HEK293 (cell line): ENCODE measurements around the gene PAIP1.

ENCODE experiments used
- FEZF1 ChIP-seq: fragments of 450-650 bp; formaldehyde crosslinking; IDR thresholded peaks from 2 replicates; pipeline ENCODE4 v1.5.1; 2016; ENCODE audit warnings: missing biosample characterization, missing genetic modification characterization
- GLI2 ChIP-seq: fragments of 450-650 bp; formaldehyde crosslinking; IDR thresholded peaks from 2 replicates; pipeline ENCODE4; 2017; ENCODE audit warnings: missing biosample characterization, missing genetic modification characterization, low read depth, borderline replicate concordance
- KLF16 ChIP-seq: fragments of 450-650 bp; formaldehyde crosslinking; IDR thresholded peaks from 2 replicates; pipeline ENCODE4 v1.5.1; 2017; ENCODE audit warnings: missing biosample characterization, missing genetic modification characterization
- SCRT1 ChIP-seq: fragments of 450-650 bp; formaldehyde crosslinking; IDR thresholded peaks from 2 replicates; pipeline ENCODE4 v1.5.1; 2016; ENCODE audit warnings: missing biosample characterization, missing genetic modification characterization, borderline replicate concordance
- ZBTB20 ChIP-seq: fragments of 450-650 bp; formaldehyde crosslinking; IDR thresholded peaks from 2 replicates; pipeline ENCODE4 v1.5.1; 2016; ENCODE audit warnings: missing biosample characterization, missing genetic modification characterization
- ZBTB21 ChIP-seq: fragments of 450-650 bp; formaldehyde crosslinking; IDR thresholded peaks from 2 replicates; pipeline ENCODE4 v1.5.1; 2017; ENCODE audit warnings: missing biosample characterization, missing genetic modification characterization
- ZBTB7A ChIP-seq: fragments of 450-650 bp; formaldehyde crosslinking; IDR thresholded peaks from 2 replicates; pipeline ENCODE4 v1.5.1; 2016; ENCODE audit warnings: low read depth, missing biosample characterization, missing genetic modification characterization
- ZBTB8A ChIP-seq: fragments of 450-650 bp; formaldehyde crosslinking; IDR thresholded peaks from 2 replicates; pipeline ENCODE4 v1.5.1; 2016; ENCODE audit warnings: missing biosample characterization, missing genetic modification characterization
- ZFP3 ChIP-seq: fragments of 450-650 bp; formaldehyde crosslinking; IDR thresholded peaks from 2 replicates; pipeline ENCODE4 v1.5.1; 2016; ENCODE audit warnings: low read depth, missing biosample characterization, missing genetic modification characterization
- ZNF114 ChIP-seq: fragments of 450-650 bp; formaldehyde crosslinking; IDR thresholded peaks from 2 replicates; pipeline ENCODE4 v1.5.0; 2017; ENCODE audit warnings: missing biosample characterization, missing genetic modification characterization
- ZNF140 ChIP-seq: fragments of 450-650 bp; formaldehyde crosslinking; IDR thresholded peaks from 2 replicates; pipeline ENCODE4 v1.5.1; 2016; ENCODE audit warnings: missing biosample characterization, missing genetic modification characterization
- ZNF174 ChIP-seq: fragments of 450-650 bp; formaldehyde crosslinking; IDR thresholded peaks from 2 replicates; pipeline ENCODE4 v1.5.0; 2017; ENCODE audit warnings: missing biosample characterization, mild to moderate bottlenecking, missing genetic modification characterization
- ZNF2 ChIP-seq: fragments of 450-650 bp; formaldehyde crosslinking; IDR thresholded peaks from 2 replicates; pipeline ENCODE4 v1.5.1; 2016; ENCODE audit warnings: missing biosample characterization, missing genetic modification characterization
- ZNF211 ChIP-seq: fragments of 450-650 bp; formaldehyde crosslinking; IDR thresholded peaks from 2 replicates; pipeline ENCODE4 v1.5.1; 2016; ENCODE audit warnings: low read depth, missing biosample characterization, missing genetic modification characterization
- ZNF341 ChIP-seq: fragments of 450-650 bp; formaldehyde crosslinking; IDR thresholded peaks from 2 replicates; pipeline ENCODE4; 2016; ENCODE audit warnings: low read depth, missing biosample characterization, missing genetic modification characterization
- ZNF354C ChIP-seq: fragments of 450-650 bp; formaldehyde crosslinking; IDR thresholded peaks from 2 replicates; pipeline ENCODE4 v1.5.1; 2016; ENCODE audit warnings: missing biosample characterization, missing genetic modification characterization, low read depth, borderline replicate concordance
- ZNF391 ChIP-seq: fragments of 450-650 bp; formaldehyde crosslinking; IDR thresholded peaks from 2 replicates; pipeline ENCODE4 v1.5.1; 2016; ENCODE audit warnings: low read depth, missing biosample characterization, missing genetic modification characterization, borderline replicate concordance
- ZNF433 ChIP-seq: fragments of 450-650 bp; formaldehyde crosslinking; IDR thresholded peaks from 2 replicates; pipeline ENCODE4 v1.5.1; 2016; ENCODE audit warnings: missing biosample characterization, missing genetic modification characterization, low read depth
- ZNF510 ChIP-seq: fragments of 450-650 bp; formaldehyde crosslinking; IDR thresholded peaks from 2 replicates; pipeline ENCODE4 v1.5.1; 2018; ENCODE audit warnings: mild to moderate bottlenecking, missing genetic modification characterization, missing biosample characterization; ENCODE audit not compliant: insufficient replicate concordance
- ZNF626 ChIP-seq: fragments of 450-650 bp; sonication (Bioruptor Pico); formaldehyde crosslinking; IDR thresholded peaks from 2 replicates; pipeline ENCODE4 v1.5.1; 2018; ENCODE audit warnings: missing biosample characterization, missing genetic modification characterization, inconsistent platforms
- ZNF629 ChIP-seq: fragments of 450-650 bp; formaldehyde crosslinking; IDR thresholded peaks from 2 replicates; pipeline ENCODE4 v1.5.1; 2017; ENCODE audit warnings: missing biosample characterization, missing genetic modification characterization
- ZNF658 ChIP-seq: fragments of 450-650 bp; formaldehyde crosslinking; IDR thresholded peaks from 2 replicates; pipeline ENCODE4; 2016; ENCODE audit warnings: missing biosample characterization, missing genetic modification characterization
- ZNF670 ChIP-seq: fragments of 450-650 bp; formaldehyde crosslinking; IDR thresholded peaks from 2 replicates; pipeline ENCODE4 v1.5.1; 2016; ENCODE audit warnings: missing biosample characterization, missing genetic modification characterization, low read depth
- ZNF701 ChIP-seq: fragments of 450-650 bp; formaldehyde crosslinking; IDR thresholded peaks from 2 replicates; pipeline ENCODE4 v1.5.1; 2016; ENCODE audit warnings: missing biosample characterization, missing genetic modification characterization
- ZNF768 ChIP-seq: fragments of 450-650 bp; formaldehyde crosslinking; IDR thresholded peaks from 2 replicates; pipeline ENCODE4 v1.5.1; 2018; ENCODE audit warnings: missing biosample characterization, mild to moderate bottlenecking, missing genetic modification characterization
- TF ChIP-seq, protein P1 (sequence below): fragments of 450-650 bp; formaldehyde crosslinking; IDR thresholded peaks from 2 replicates; pipeline ENCODE4 v1.5.1; 2017; ENCODE audit warnings: missing biosample characterization, missing genetic modification characterization
- TF ChIP-seq, protein P2 (sequence below): fragments of 450-650 bp; formaldehyde crosslinking; optimal IDR thresholded peaks from 2 replicates; pipeline ENCODE3; 2016; ENCODE audit warnings: missing biosample characterization, mild to moderate bottlenecking, missing genetic modification characterization
- TF ChIP-seq, protein P3 (sequence below): IDR thresholded peaks from 2 replicates; pipeline ENCODE4 v1.6.1; 2011; ENCODE audit warnings: mild to moderate bottlenecking, low read depth, low read length, borderline replicate concordance
- TF ChIP-seq, protein P4 (sequence below): fragments of 450-650 bp; formaldehyde crosslinking; IDR thresholded peaks from 2 replicates; pipeline ENCODE4 v1.5.1; 2016; ENCODE audit warnings: missing biosample characterization, missing genetic modification characterization, borderline replicate concordance
- TF ChIP-seq, protein P5 (sequence below): fragments of 450-650 bp; formaldehyde crosslinking; IDR thresholded peaks from 2 replicates; pipeline ENCODE4 v1.5.1; 2017; ENCODE audit warnings: missing biosample characterization, missing genetic modification characterization
- TF ChIP-seq, protein P6 (sequence below): fragments of 450-650 bp; formaldehyde crosslinking; IDR thresholded peaks from 2 replicates; pipeline ENCODE4 v1.5.1; 2016; ENCODE audit warnings: missing biosample characterization, missing genetic modification characterization

Gene PAIP1

DNA sequence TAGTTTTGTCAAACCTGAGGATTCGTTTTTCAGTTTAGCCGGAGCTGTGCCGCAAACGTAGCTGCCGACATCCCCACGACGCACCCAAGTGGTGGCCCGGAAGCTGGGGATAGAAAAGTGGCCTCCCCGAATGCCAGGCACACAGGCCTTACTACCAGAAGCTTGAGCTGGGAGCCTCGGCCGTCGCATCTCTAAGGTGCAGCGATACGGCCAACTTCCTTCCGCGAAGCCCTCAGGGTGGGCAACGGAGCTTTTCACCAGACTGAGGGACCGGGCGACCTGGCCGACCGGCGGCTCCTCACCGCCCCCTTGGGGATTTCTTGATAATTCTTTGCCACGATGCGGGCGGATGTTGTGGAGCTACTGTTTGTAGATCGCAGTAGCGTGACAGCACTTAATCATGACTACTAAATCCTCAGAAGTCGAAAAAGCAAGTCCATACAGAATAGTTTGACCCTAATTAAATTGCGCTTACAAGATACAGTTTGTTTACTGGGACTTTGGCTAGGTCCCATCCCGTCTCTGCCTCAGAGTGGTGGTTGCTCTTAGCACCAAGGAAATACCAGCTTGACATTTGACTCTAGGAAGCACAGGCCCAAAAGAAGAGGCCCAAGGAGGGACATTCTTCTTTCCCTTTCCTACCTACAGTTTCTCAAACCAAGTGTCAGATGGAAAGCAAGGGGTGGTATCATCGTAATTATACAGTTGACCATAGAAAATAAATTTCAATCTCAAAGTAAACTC is 72.6 kb downstream of the PAIP1 start (continued):
- TF ChIP-seq ZNF626, result no peak
- no peak for TF ChIP-seq SCRT1 (tag by site-specific recombination)
- TF ChIP-seq ZBTB21 (tag by site-specific recombination), result no peak
- TF ChIP-seq, protein P1, sequence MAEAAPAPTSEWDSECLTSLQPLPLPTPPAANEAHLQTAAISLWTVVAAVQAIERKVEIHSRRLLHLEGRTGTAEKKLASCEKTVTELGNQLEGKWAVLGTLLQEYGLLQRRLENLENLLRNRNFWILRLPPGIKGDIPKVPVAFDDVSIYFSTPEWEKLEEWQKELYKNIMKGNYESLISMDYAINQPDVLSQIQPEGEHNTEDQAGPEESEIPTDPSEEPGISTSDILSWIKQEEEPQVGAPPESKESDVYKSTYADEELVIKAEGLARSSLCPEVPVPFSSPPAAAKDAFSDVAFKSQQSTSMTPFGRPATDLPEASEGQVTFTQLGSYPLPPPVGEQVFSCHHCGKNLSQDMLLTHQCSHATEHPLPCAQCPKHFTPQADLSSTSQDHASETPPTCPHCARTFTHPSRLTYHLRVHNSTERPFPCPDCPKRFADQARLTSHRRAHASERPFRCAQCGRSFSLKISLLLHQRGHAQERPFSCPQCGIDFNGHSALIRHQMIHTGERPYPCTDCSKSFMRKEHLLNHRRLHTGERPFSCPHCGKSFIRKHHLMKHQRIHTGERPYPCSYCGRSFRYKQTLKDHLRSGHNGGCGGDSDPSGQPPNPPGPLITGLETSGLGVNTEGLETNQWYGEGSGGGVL (tag by site-specific recombination), result no peak
- TF ChIP-seq ZNF768 (tag by site-specific recombination), result no peak
- TF ChIP-seq ZNF140 (tag by site-specific recombination), result no peak
- TF ChIP-seq ZNF211 (tag by site-specific recombination), result no peak
- TF ChIP-seq KLF16, result no peak; the same call in 1 of the 2 replicates
- no peak for TF ChIP-seq ZBTB8A (tag by site-specific recombination)
- no peak for TF ChIP-seq FEZF1
- no peak for TF ChIP-seq ZNF670
- TF ChIP-seq ZNF629, result no peak
- TF ChIP-seq, protein P2, sequence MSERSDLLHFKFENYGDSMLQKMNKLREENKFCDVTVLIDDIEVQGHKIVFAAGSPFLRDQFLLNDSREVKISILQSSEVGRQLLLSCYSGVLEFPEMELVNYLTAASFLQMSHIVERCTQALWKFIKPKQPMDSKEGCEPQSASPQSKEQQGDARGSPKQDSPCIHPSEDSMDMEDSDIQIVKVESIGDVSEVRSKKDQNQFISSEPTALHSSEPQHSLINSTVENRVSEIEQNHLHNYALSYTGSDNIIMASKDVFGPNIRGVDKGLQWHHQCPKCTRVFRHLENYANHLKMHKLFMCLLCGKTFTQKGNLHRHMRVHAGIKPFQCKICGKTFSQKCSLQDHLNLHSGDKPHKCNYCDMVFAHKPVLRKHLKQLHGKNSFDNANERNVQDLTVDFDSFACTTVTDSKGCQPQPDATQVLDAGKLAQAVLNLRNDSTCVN, result no peak
- TF ChIP-seq ZNF433, result no peak
- TF ChIP-seq ZNF658 (tag by site-specific recombination), result no peak
- no peak for TF ChIP-seq ZNF391 (tag by site-specific recombination)
- peak; percentile 9; the same call in 1 of the 2 replicates for TF ChIP-seq ZBTB7A (tag by site-specific recombination)
- TF ChIP-seq ZNF341 (tag by site-specific recombination), result no peak
- no peak for TF ChIP-seq ZNF510 (tag by site-specific recombination)
- TF ChIP-seq, protein P3, sequence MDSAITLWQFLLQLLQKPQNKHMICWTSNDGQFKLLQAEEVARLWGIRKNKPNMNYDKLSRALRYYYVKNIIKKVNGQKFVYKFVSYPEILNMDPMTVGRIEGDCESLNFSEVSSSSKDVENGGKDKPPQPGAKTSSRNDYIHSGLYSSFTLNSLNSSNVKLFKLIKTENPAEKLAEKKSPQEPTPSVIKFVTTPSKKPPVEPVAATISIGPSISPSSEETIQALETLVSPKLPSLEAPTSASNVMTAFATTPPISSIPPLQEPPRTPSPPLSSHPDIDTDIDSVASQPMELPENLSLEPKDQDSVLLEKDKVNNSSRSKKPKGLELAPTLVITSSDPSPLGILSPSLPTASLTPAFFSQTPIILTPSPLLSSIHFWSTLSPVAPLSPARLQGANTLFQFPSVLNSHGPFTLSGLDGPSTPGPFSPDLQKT, result no peak
- TF ChIP-seq GLI2, result no peak
- TF ChIP-seq ZBTB20 (tag by site-specific recombination), result no peak; the same call in 1 of the 2 replicates
- TF ChIP-seq, protein P4, sequence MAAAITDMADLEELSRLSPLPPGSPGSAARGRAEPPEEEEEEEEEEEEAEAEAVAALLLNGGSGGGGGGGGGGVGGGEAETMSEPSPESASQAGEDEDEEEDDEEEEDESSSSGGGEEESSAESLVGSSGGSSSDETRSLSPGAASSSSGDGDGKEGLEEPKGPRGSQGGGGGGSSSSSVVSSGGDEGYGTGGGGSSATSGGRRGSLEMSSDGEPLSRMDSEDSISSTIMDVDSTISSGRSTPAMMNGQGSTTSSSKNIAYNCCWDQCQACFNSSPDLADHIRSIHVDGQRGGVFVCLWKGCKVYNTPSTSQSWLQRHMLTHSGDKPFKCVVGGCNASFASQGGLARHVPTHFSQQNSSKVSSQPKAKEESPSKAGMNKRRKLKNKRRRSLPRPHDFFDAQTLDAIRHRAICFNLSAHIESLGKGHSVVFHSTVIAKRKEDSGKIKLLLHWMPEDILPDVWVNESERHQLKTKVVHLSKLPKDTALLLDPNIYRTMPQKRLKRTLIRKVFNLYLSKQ (tag by site-specific recombination), result no peak
- TF ChIP-seq ZNF114 (tag by site-specific recombination), result no peak
- TF ChIP-seq ZFP3 (tag by site-specific recombination), result no peak
- peak; percentile 70; the same call in 1 of the 2 replicates for TF ChIP-seq ZNF2 (tag by site-specific recombination)
- no peak for TF ChIP-seq ZNF354C (tag by site-specific recombination)
- TF ChIP-seq ZNF174 (tag by site-specific recombination), result no peak
- 0 out of 2 replicates have a peak, but pooled peaks have one; percentile 27 for TF ChIP-seq ZNF701 (tag by site-specific recombination)
- TF ChIP-seq, protein P5, sequence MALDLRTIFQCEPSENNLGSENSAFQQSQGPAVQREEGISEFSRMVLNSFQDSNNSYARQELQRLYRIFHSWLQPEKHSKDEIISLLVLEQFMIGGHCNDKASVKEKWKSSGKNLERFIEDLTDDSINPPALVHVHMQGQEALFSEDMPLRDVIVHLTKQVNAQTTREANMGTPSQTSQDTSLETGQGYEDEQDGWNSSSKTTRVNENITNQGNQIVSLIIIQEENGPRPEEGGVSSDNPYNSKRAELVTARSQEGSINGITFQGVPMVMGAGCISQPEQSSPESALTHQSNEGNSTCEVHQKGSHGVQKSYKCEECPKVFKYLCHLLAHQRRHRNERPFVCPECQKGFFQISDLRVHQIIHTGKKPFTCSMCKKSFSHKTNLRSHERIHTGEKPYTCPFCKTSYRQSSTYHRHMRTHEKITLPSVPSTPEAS (tag by site-specific recombination), result no peak
- TF ChIP-seq, protein P6, sequence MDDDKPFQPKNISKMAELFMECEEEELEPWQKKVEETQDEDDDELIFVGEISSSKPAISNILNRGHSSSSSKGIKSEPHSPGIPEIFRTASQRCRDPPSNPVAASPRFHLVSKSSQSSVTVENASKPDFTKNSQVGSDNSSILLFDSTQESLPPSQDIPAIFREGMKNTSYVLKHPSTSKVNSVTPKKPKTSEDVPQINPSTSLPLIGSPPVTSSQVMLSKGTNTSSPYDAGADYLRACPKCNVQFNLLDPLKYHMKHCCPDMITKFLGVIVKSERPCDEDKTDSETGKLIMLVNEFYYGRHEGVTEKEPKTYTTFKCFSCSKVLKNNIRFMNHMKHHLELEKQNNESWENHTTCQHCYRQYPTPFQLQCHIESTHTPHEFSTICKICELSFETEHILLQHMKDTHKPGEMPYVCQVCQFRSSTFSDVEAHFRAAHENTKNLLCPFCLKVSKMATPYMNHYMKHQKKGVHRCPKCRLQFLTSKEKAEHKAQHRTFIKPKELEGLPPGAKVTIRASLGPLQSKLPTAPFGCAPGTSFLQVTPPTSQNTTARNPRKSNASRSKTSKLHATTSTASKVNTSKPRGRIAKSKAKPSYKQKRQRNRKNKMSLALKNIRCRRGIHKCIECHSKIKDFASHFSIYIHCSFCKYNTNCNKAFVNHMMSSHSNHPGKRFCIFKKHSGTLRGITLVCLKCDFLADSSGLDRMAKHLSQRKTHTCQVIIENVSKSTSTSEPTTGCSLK (tag by site-specific recombination), result no peak
